HS-5 (cell line): Measurements from ENCODE around the gene DGKZ.

Source experiments
- DNase-seq: peaks from one replicate; pipeline ENCODE4 v3.0.0-alpha.2; 2012; ENCODE audit warnings: low read depth

DGKZ gene

DNA sequence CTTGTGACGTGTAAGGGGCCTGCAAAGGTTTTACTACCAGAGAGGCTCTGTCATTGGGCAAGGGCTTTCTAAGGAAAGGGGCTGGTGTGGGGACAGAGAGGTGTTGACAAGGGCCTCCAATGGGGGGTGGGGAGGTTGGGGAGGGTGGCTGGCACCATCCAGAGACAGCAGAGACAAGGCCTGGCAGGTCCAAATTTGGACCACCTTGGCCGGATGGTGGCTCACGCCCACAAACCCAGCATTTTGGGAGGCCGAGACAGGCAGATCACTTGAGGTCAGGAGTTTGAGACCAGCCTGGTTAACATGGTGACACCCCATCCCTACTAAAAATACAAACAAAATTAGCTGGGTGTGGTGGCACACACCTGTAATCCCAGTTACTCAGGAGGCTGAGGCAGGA, 46.5 kb downstream of the DGKZ start:
- no peak for DNase-seq

DNA sequence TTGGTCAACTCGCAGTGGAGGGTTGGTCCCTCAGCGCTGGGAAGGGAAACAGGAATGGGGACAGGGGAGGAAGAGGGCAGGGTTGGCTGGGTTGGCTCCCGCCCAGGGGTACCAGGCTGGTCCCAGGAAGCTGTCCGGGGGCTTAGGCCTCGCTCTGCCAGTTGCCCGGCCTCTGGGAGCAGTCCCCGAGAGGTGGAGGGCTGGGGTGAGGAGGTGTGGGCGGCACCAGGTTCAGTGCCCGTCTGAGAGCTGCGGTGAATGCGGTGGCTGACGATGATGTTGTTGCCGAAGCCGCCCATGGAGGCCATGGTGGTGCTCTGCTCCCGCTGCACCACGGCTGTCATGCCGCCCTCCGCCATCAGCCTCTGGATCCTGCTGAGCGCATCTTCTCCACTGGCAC, 50.3 kb downstream of the DGKZ start:
- no peak for DNase-seq

DNA sequence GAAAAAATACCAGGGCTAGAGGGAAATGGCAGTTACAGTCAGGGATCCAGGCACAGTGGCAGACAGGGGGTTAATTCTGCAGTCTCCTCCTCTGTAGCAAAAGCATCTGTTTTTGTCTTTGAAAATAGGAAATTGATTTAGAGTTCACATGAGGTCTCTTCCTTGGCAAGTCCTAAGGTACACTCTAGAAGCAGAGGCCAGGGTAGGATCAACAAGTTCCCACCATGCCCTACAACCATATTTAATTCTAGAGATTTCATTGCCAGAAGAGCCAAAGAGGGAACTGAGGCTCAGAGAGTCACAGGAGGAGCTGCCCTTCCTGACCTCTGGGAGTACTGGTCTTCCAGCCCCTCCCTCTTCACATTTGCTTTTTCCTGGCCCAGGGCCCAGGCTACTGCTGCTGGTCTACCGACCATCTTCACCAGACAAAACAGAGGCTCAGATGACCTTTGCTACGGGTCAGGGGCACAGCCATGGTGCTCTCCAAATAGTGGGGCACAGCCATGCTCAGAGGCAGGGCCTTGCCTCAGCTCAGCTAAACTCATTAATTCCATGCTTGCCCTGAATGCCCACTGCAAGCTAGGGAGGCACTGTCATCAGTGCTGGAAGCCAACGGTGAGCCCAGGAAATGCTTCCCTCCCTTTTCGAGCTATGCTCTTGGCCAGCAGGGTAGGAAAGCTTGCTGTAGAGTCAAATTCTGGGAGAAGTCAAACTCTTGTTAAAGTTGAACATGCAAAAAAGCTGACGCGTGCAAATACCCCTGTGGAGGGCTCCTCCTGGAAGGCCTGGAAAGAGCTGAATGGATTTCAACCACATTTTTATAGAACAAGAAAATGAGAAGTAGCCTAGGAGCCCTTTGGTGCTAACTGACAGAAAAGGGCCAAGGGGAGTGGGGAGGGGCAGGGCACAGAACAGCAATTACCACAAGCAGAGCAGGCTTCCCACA, 56.0 kb downstream of the DGKZ start:
- no peak for DNase-seq

DNA sequence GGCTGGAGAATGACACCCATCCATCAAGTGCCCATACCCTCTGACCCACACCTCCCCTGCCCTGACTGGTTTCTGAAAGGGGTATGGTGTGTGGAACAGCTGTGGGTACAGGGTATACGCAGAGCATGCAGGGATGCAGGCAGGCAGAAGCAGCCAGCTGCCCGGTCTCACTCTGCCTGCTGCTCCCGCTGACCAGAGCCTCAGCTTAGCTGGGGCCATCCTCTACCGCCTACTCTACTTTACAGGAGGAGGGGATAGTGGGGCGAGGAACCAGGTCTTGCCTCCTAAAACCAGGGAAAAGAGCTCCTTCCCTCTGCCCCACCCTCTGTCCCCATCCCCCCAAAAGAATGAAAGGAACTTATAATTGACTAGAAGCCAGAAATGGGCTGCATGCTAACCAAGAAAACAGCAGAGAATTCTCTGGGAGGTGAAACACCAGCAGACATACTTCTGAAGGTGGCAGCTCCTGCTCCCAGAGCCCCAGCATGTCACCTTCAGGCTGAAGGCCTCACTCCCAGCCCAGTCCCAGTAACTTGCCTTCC, 57.3 kb downstream of the DGKZ start:
- no peak for DNase-seq

DNA sequence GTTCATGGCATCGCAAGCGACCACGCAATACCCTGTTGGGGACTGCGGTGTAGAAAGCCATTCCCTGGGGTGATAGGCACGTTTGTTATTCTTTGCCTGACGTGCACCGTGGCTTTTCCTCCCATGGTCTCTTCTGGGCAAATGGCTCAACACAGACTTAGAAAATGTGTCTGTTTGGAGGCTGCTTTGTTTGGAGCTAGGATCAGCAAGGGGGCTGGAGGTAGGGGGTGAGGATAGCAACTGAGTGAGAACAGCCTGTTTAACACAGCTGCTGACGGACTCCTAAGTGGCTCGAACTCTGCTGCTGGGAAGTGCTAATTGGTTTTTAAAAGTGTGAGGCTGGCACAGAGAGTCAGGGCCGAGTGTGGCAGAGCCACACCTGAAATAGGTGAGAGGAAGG, 60.4 kb downstream of the DGKZ start:
- DNase-seq = no peak

DNA sequence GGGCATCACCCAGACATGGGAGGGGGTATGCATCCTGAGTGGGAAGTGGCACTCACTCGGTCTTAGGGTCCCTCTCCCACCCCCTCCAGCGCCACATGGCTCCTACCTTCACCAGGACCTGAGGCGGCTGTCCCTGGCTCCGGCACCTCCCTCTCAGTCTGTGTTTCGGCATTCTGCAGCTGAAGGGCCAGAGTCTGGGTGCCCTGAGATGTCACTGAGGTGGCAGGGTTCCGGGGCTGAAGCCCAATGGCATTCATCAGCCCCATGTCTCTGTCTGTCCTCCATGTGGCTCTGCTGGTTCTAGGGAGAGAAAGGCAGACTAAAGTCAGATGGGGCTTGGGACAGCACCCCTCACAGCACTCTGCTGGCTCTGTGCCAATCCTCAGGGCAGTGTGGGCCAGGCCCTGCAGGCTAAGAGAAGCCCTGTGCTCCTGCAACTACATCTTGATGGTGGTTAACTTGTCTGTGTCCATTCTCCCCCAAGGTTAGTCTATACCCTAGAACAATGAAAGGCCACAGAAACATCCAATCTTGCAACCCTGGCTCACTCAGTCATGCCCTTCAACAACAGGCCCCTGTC, 61.2 kb downstream of the DGKZ start:
- no peak for DNase-seq

DNA sequence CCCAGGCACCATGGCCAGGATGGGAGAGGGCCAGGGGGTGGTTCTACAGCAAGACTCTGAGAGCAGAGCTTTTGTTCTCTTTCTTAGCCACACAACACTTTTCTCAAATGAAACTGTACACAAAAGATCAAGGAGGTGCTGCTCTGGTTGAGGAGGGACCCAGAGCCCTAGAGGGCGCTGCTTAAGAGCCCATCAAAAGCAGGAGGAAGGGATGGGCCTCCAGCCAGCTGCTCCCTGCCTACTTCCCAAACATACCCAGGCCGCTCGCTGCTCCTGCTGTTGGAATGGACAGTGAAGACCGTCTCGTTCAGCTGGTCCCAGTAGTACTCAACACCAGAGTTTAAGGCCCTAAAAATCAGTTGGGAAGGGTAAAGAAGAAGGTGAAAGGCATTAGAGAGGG, 62.8 kb downstream of the DGKZ start:
- DNase-seq = no peak

DNA sequence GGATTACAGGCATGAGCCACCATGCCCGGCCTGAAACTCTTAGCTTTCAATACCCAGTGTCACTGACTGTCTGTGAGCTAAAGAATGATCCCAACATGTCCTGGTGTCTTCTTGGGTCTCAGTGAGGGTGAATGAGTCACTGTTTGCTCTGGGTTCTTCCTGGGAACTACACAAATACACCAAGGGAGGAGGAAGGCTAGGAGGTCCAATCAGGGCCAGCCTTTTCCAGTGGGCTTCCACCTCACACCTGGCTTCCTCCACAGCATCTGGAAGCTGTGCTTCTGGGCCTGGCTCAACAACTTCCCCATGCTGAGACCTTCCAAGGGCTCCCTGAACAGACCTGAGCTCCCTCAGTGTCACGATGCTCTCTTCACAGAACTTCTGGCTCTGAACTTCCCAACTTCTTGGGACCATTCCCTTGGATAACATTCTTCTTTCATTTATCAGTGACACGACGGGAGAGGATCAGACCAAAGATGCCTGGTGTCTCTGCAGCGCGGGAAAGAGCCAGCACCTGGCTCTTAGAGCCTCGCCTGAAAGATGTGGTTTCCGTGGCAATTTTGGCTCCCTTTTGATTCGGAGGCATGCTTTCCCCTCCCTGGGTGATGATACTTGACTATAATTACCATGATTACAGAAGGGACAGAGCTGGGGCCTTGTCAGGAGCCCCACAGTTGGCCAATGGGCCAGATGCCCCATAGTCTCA, 66.7 kb downstream of the DGKZ start:
- DNase-seq = no peak

DNA sequence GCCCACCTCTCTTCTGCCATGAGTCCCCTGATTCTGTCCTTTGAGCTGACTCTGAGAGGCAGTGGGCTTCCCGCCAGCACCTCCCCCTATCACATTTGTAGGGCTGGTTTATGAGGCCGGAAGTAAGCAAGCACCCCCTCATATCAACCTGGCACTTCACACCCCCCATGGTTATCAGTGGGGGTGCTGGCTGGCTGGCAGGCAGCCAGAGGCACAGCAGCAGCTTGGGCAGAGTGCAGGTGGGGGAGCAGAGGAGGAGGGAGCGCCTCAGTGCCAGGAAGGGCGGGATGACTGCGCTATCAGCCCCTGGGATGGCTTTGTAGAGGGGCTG, 67.2 kb downstream of the DGKZ start:
- no peak for DNase-seq

DNA sequence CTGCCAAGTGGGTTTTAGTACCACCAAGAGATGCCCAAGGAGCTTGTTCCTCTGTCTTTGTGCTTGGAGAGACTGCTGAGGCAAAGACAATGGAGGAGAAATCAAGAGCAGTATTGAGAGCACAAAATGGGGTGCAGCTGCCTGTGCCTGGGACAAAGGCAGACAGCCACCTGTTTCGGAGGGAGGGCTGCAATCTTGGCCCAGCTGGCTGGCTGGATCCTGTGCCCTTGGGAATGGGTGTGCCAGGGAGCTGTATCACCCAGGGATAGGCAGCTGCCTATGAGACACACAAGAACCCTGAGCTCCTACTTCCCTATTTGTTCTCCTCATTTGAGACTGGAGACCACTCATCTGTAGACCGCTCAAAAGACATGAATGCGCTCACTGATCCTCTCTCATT, 67.6 kb downstream of the DGKZ start:
- DNase-seq = no peak

DNA sequence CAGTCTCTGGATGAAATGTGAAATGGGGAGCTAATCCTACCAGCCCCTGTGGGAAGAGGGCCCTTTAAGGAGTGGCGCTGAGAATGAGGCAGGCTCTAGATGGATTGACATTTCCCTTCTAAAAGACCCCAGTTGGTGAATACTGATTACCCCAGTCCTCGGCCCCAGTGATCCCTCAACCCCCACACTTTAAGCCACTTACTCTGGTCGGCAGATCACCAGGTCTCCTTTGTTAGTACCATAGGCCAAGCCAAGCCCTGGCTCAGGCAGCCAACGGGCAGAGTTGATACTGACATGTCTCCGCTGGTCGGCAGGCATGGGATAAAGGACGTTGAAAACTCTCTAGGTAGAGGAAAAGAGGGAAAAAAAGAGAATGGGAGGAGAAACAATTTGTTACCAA, 70.4 kb downstream of the DGKZ start:
- no peak for DNase-seq

DNA sequence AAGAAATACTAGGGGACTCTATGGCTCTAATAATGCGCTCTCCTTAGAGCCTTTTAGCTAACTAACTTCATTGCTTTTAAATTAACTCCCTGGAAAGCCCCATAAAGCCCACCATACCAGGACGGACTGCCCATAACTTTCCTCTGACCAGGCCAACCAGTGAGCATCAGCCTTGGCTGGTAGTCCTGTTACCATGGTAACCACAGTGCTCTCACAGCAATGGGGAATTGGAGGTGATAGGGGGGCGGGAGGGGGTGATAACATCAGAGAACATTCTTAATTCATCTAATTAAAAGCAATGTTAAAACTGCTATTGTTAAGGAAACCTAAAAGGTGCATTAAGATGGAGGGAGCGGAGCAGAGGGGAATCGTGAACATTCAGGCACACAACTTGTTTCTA, 71.5 kb downstream of the DGKZ start:
- DNase-seq = no peak

DNA sequence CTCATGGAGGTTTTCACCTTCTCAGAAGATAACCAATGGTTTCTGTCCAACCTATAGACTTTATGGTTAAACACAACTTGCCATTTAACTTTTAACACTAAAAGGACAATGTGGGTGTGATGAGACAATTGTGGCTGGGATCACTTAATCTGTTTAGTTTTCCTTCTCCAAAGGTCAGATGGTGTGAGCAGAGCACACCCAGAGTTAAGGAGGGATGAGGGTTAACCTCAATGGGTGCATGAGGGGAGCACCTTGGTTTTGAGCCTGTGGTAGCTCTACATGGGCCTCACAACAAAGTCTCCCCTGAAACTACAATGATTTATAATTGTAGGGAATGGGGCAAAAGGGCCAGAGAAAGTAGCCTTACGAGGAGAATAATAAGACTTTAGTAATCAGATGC, 73.2 kb downstream of the DGKZ start:
- DNase-seq = no peak

DNA sequence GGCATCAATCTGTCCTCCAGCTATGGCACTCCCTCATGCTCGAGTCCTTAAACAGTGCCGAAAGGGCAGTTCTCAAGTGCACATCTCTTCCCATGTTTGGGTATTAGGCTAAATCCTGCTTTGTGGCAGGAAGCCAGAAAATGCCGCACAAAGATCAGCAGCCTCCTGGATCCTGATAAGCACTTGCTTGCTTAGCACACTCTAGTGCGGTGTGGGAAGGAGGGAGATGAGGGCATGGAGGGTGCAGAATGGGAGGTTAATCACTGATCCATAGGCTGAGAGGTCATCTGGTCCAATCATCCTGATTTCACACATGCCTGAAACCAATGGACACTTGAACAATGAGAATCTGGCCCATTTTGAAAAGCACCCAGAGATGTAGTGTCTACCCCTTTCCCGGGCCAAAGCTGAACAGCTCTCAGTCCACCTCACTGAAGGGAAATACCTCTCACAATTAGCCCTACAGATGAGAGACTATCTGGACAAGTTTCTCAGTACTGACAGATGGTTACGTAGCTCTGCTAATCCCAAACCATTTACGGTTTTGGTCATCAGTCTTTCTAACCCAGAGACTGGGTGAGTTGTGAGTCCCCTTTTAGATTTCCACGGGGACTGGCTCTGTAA, 74.1 kb downstream of the DGKZ start:
- DNase-seq = no peak

DNA sequence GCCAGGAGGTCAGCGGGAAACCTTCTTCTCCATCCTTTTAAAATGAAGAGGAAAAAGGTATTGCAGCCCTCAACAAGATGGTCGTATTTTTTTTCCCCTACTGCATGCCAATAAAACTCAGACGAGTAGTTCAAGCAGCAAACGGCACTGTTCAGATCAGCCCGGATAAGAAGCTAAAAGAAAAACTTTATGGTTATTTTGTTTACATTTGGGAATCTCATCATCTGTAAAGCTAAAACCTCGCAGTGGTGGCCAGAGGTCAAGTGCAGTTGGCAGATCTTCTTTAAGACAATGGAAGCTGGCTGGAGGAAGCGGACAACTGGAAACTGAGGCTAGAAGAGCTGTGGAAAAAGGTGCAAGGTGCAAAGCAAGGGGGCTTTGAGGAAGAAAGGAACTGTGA, 75.3 kb downstream of the DGKZ start:
- no peak for DNase-seq

DNA sequence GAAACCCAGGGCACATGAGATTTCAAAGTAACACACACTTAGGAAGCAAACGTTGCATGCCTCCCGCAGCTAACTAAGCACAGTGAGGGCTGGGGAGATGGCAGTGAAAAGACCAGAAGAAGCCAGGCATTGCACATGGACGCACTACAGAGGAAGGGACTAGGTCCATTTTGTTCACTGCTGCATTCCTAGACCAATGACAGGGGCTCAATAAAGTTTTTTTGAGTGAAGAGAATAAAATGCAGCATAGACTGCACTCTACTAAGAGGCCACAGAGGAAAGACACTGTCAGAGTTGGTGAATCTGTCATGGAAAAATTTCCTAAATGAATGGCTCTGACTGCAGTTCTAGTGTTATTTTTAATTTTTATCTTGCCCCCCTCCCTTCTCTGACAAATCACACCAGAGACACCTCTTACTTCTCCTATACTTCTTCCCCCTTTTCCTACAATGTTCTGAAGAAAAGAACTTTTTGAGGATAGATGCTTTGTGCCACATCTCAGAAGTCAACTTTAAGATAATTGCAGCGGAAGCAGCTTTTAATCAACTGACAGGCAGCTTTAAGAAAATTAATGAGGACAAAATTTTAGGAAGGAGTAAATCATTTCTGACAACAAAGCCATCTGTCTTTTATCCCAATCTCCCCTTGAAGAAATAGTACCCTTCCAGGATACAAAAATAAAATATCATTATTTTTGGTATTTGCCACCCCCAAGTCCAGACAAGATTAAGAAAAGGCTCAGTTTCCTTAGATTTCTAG, 79.1 kb downstream of the DGKZ start:
- no peak for DNase-seq

DNA sequence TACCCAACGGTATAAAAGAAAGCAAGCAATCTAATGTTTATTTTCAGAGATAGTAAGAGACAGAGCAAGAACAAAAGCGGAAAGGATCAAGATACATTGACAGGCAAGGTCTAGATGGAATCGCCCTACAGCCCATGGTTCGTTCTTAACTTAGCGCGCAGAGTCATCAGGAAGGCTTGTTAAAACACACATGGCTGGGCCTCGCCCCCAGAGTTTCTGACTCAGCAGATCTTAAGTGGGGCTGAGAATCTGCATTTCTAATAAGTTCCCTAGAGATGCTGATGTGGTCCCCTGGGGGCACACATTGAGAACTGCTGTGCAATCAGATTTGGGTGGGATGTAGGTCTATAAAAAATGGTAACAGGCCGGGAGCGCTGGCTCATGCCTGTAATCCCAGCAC, 80.1 kb downstream of the DGKZ start:
- no peak for DNase-seq

DNA sequence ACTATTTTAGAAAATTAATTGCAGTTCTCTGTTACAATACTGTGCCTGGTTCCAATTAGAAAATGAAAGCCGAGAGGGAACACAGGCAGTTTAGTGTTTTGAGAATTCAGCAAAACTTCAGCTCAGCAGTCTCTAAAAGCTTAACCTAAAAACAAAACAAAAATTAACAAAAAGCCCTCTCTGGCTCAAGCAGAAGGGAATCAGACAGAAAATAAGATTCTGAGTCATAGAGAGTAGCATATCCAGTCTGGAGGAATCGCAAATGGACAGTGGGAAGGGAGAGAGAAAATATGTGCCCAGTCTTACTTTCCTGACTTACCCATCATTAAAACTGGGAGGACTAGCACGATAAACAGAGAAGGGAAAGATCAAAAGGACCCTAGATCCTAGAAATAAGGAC, 82.5 kb downstream of the DGKZ start:
- DNase-seq = no peak
